SU-DHL-6 (cell line): ENCODE data around the gene LEP.

Experiments used
- H2AFZ ChIP-seq: fragments of 200-600 bp; sonication (generic); 2 replicates; pipeline ENCODE4 v1.6.1; 2014; ENCODE audit warnings: low read depth, mild to moderate bottlenecking, moderate library complexity, mixed read lengths, antibody characterized with exemption, low read length; ENCODE audit not compliant: severe bottlenecking
- H3F3A ChIP-seq: fragments of 200-600 bp; shearing (Covaris generic); 2 replicates; pipeline ENCODE4 v1.6.0; 2016; ENCODE audit warnings: antibody characterized with exemption, mild to moderate bottlenecking; ENCODE audit not compliant: insufficient read depth
- H3K27ac ChIP-seq: fragments of 200-600 bp; sonication (generic); 2 replicates; pipeline ENCODE4 v1.5.1; 2016; ENCODE audit warnings: low read depth, mild to moderate bottlenecking, low read length, moderate library complexity, mixed read lengths
- H3K27me3 ChIP-seq: fragments of 200-600 bp; sonication (generic), shearing (Covaris generic); 2 replicates; pipeline ENCODE4 v1.6.0; 2014; ENCODE audit warnings: mild to moderate bottlenecking, low read length
- H3K36me3 ChIP-seq: fragments of 200-600 bp; sonication (generic); 2 replicates; pipeline ENCODE4 v1.6.1; 2014; ENCODE audit warnings: mild to moderate bottlenecking, low read length, mixed read lengths
- H3K4me2 ChIP-seq: fragments of 300-600, 200-600 bp; shearing (Covaris generic), sonication (generic); 2 replicates; pipeline ENCODE4 v1.6.0; 2014; ENCODE audit warnings: low read length, low read depth, mild to moderate bottlenecking; ENCODE audit not compliant: poor library complexity, severe bottlenecking
- H3K4me3 ChIP-seq: fragments of 200-600 bp; sonication (generic); 2 replicates; pipeline ENCODE4 v1.5.1; 2014; ENCODE audit warnings: antibody characterized with exemption, low read length, mild to moderate bottlenecking, mixed read lengths; ENCODE audit not compliant: insufficient read depth, poor library complexity, severe bottlenecking
- H3K79me2 ChIP-seq: fragments of 200-600 bp; sonication (generic); 2 replicates; pipeline ENCODE4 v1.6.1; 2014; ENCODE audit warnings: mild to moderate bottlenecking, low read length, moderate library complexity; ENCODE audit not compliant: insufficient read depth
- H3K9ac ChIP-seq: fragments of 200-600 bp; sonication (generic); 2 replicates; pipeline ENCODE4 v1.7.0; 2014; ENCODE audit warnings: mild to moderate bottlenecking, low read length
- H3K9me2 ChIP-seq: fragments of 200-600 bp; sonication (generic); replicated peaks from 2 replicates; pipeline ENCODE4 v1.6.1; 2014; ENCODE audit warnings: low read length; ENCODE audit not compliant: insufficient read depth
- H3K9me3 ChIP-seq: fragments of 200-600 bp; sonication (generic); 2 replicates; pipeline ENCODE4 v1.6.1; 2014; ENCODE audit warnings: low read length, mixed read lengths; ENCODE audit not compliant: insufficient read depth
- H4K20me1 ChIP-seq: fragments of 200-600 bp; sonication (generic); 2 replicates; pipeline ENCODE4 v1.6.1; 2014; ENCODE audit warnings: low read depth, mild to moderate bottlenecking, antibody characterized with exemption, low read length, moderate library complexity, mixed read lengths
- CTCF ChIP-seq: fragments of 200-600 bp; sonication (generic); IDR thresholded peaks from one replicate; pipeline ENCODE4 v1.5.1; 2017; ENCODE audit warnings: antibody characterized with exemption, mild to moderate bottlenecking, low read length, moderate library complexity; ENCODE audit not compliant: insufficient read depth, poor library complexity, severe bottlenecking
- EZH2phosphoT487 ChIP-seq: fragments of 200-600 bp; sonication (generic), shearing (Covaris generic); conservative IDR thresholded peaks from 2 replicates; pipeline ENCODE4 v1.6.1; 2018; ENCODE audit warnings: mild to moderate bottlenecking, antibody characterized with exemption, low read length, moderate library complexity, mixed read lengths

LEP gene

GRCh38 chr7:128244861-128245260 is 3.8 kb downstream of the LEP start:
- no peak overlapping the region for H3K27ac ChIP-seq
- TF ChIP-seq CTCF (no peak), EZH2phosphoT487 (no peak)

GRCh38 chr7:128247108-128247507 is 6.0 kb downstream of the LEP start:
- Histone ChIP-seq H3K9me3 (no peaks in the 10 kb centered on the region), H3K4me2 (no peak overlapping the region), H3F3A (no peaks in the 10 kb centered on the region), H3K79me2 (no peaks in the 10 kb centered on the region), H3K9me2 (no peaks in the 10 kb centered on the region), H3K27ac (no peak overlapping the region), H4K20me1 (no peaks in the 10 kb centered on the region), H3K9ac (no peak overlapping the region), H2AFZ (no peak overlapping the region), H3K36me3 (no peaks in the 10 kb centered on the region), H3K4me3 (no peak overlapping the region), H3K27me3 (no peaks in the 10 kb centered on the region)
- TF ChIP-seq CTCF (no peak), EZH2phosphoT487 (no peak)

More at GRCh38 chr7:128244861-128245260, 3.8 kb downstream of the LEP start:
- Histone ChIP-seq H4K20me1 (no peaks in the 10 kb centered on the region), H3K36me3 (no peaks in the 10 kb centered on the region), H3K9ac (no peak overlapping the region), H3K27me3 (no peaks in the 10 kb centered on the region), H3K4me3 (no peak overlapping the region), H3K9me2 (no peaks in the 10 kb centered on the region), H3K4me2 (no peak overlapping the region), H3K9me3 (no peaks in the 10 kb centered on the region), H3F3A (no peaks in the 10 kb centered on the region), H3K79me2 (no peaks in the 10 kb centered on the region), H2AFZ (no peak overlapping the region)

GRCh38 chr7:128247640-128248194 is 6.6 kb downstream of the LEP start:
- H3K36me3 ChIP-seq = no peaks in the 10 kb centered on the region
- H3F3A ChIP-seq = no peaks in the 10 kb centered on the region
- TF ChIP-seq CTCF (no peak), EZH2phosphoT487 (no peak)
- no peaks in the 10 kb centered on the region for H3K9me2 ChIP-seq
- H3K9ac ChIP-seq = no peak overlapping the region
- no peak overlapping the region for H3K4me3 ChIP-seq
- H4K20me1 ChIP-seq = no peaks in the 10 kb centered on the region
- no peaks in the 10 kb centered on the region for H3K27me3 ChIP-seq
- H2AFZ ChIP-seq = no peak overlapping the region
- no peaks in the 10 kb centered on the region for H3K9me3 ChIP-seq
- H3K79me2 ChIP-seq = no peaks in the 10 kb centered on the region
- H3K4me2 ChIP-seq = no peak overlapping the region
- no peak overlapping the region for H3K27ac ChIP-seq

- no peak overlapping the region for H3K4me2 ChIP-seq
- no peaks in the 10 kb centered on the region for H4K20me1 ChIP-seq
- H3K36me3 ChIP-seq = no peaks in the 10 kb centered on the region
- TF ChIP-seq CTCF = no peak
- no peak for TF ChIP-seq EZH2phosphoT487
- H3F3A ChIP-seq = no peaks in the 10 kb centered on the region
- no peak overlapping the region for H3K4me3 ChIP-seq
- no peak overlapping the region for H2AFZ ChIP-seq
- no peaks in the 10 kb centered on the region for H3K27me3 ChIP-seq
- no peaks in the 10 kb centered on the region for H3K9me3 ChIP-seq
- H3K79me2 ChIP-seq = no peaks in the 10 kb centered on the region
- no peaks in the 10 kb centered on the region for H3K9me2 ChIP-seq
- H3K27ac ChIP-seq = no peak overlapping the region
- no peak overlapping the region for H3K9ac ChIP-seq
These were observed 10.3 kb downstream of the LEP start for GRCh38 chr7:128251337-128251736.
